ENCODE measurements around the gene AMD1.

GRCh38 chr6:110876806-110877564, 2.4 kb downstream of the AMD1 start:
- TF ChIP-seq CTCF (IDR thresholded peaks at IDR 0.05; ENCODE audit: low read depth, low read length): no peak
- no peak for TF ChIP-seq EZH2phosphoT487 (IDR thresholded peaks at IDR 0.05; ENCODE audit: low read depth)
